8988T (cell line): ENCODE results near the gene SZRD1.
"Not testable (repeated sequence)": the region's sequence is repeated elsewhere in the genome, so short reads cannot be mapped to it uniquely, and the experiment has no call there.

Experiments
- DNase-seq: peaks from one replicate; pipeline ENCODE4 v3.0.0; 2011

The SZRD1 gene

DNA sequence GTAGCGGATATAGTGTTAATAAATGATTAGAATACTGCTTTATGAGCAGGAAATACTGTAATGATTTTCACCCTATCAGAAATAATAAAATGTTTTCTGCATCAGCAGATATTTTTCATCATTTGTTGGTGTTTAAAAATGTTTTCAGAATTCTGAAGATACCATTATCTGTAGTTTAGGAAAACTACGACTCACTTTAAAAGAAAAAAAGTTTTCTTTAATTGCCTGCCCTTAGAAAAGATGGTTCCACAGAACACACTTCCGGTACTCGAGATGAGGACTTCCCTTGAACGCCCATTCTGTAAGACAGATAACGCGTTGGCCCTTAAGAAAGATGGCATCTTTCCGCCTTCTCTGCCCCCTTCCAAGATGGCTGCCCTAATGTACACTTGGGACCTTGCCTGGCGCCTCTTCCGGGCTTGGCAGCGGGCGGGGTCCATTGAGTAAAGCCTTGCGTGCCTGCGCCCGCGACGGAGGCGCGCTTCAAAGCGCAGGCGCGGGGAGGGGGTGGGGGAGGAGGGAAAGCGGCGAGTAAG, at the start of gene SZRD1:
TSS of gene SZRD1 (plus strand) at position 521 of the 536 bp plus-strand sequence. CDS start 16 bp downstream, outside the sequence.
- peak; percentile 62 for DNase-seq

DNA sequence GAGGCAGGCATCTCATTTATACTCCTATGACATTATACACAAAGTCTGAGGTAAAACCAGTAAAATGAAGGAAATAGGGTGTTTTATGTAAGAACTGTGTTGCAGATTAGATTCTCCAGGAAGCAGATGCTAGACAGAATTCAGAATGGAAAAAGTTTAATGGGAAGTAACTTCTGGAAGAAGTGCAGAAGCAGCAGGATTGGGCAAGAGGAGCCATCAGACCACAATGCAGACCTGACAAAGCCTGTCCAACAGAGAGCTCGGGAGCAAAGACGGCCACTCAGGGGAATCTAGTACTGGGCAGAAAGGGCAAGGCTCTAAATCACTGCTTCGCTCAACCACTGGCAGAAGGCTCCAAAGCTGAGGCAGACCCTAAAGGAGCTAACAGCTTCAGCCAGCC, 48.5 kb upstream of the SZRD1 start:
- DNase-seq = no peak

- no peak for DNase-seq
These were observed 45.7 kb upstream of the SZRD1 start for GRCh38 chr1:16321176-16321867.

DNA sequence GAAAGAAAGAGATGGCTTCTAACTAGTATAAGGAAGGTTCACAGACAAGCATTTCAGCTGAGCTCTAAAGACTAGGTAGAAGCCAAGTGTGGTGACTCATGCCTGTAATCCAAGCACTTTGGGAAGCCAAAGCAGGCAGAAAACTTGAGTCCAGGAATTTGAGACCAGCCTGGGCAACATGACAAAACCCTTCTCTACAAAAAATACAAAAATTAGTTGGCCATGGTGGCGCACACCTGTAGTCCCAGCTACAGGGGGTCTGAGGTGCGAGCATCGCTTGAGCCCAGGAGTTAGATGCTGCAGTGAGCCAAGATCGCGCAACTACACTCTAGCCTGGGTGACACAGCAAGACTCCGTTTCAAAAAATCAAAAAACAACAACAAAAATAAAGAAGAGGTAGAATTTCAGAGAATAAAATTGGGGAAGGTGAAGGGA, 42.6 kb upstream of the SZRD1 start:
- no peak for DNase-seq

- no peak for DNase-seq
These were observed 40.1 kb upstream of the SZRD1 start for GRCh38 chr1:16326833-16327404.

DNA sequence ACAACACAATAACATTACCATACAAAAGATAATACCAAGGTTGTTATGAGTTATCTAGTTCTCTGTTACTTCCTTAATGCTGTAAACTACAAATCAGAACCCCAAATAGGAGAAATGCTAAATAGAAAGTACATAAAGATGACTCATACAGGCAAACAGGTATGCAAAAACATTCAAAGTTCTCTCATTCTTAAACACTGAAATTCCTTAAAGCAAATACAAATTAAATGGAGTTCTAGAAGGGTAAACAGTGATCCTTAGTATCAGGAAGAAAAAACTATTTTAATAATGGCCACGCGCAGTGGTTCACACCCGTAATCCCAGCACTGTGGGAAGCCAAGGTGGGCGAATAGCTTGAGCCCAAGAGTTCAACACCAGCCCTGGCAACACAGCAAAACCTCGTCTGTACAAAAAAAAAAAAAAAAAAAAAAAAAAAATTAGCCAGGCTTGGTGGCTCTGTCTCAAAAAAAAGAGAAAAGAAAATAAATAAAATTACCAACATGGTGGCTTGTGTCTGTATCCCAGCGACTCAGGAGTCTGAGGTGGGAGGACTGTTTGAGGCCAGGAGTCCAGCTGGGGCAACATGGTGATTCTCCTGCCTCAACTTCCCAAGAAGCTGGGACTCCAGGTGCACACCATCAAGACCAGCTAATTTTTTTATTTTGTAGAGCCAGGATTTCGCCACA, 32.2 kb upstream of the SZRD1 start:
- DNase-seq = no peak

- DNase-seq = no peak
These were observed 28.1 kb upstream of the SZRD1 start for GRCh38 chr1:16338961-16339360.

DNA sequence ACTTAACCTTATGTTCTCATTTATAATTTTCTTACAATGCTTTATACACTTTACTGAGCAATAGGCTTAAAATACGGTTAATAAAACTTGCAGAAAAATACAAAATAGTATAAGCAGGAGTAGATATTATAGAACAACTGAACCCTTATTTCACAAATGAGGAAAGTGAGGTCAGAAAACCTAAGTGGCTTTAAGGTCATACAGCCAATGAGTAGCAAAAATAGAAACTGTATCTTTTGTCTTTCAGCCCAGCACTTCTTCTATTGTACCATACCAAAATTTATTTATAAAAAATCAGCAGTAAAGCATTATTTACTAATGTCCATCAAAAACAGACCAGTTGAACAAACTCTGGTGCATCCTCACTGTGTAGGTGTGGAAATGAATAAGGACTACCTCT, 26.4 kb upstream of the SZRD1 start:
- DNase-seq = no peak

- DNase-seq = no peak
These were observed 24.5 kb upstream of the SZRD1 start for GRCh38 chr1:16342331-16343062.

GRCh38 chr1:16343276-16343675, 23.8 kb upstream of the SZRD1 start:
- DNase-seq = not testable (repeated sequence)

GRCh38 chr1:16348414-16349182, 18.4 kb upstream of the SZRD1 start:
- no peak for DNase-seq

- DNase-seq = no peak
These were observed 17.1 kb upstream of the SZRD1 start for GRCh38 chr1:16349847-16350406.

DNA sequence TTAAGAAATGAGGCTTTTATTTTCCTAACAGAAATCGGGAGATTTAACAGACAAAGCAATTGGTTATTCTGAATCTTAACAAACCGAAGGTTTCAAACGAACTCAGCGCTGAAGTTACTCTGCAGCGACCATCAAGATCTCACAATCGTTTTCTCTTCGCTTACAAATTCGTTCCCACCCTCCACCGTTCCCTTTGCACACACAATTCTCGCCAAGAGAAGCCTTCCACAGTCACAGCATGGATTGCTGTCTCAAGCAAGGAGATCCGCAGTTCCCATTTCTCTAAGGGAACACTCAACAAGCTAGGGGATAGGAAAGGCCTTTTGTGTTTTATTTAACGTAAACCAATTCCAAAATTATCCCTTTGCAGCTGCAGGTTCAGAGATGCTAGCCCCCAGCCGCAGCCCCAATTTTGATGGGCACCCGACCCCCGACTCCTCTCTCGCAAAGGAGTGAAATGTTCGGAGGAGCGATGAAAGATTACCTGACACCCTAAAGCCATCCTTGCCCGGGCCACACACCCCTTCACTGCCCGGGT, 15.5 kb upstream of the SZRD1 start:
- DNase-seq = no peak

- DNase-seq = peak; percentile 66
These were observed 14.8 kb upstream of the SZRD1 start, which contains the start of gene FBXO42 for GRCh38 chr1:16351994-16352841. Gene FBXO42 (minus strand): TSS chr1:16352480. CDS start chr1:16315418, 37,062 bp downstream.

- DNase-seq = no peak
These were observed 14.1 kb upstream of the SZRD1 start for GRCh38 chr1:16352842-16353535.

DNA sequence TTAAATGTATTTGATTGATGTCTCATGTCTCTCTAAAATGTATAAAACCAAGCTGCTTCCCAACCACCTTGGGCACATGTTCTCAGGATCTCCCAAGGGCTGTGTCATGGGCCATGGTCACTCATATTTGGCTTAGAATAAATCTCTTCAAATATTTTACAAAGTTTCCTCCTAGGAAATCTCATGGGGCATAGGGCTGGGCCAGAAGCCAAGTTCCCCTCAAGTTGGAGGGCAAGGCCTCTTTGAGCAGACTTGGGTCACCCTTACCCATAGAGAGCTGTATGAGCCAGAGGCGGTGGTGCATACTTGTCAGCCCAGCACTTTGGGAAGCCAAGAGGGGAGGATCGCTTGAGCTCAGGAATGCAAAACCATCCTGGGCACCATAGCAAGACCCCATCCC, 12.4 kb upstream of the SZRD1 start:
- no peak for DNase-seq

DNA sequence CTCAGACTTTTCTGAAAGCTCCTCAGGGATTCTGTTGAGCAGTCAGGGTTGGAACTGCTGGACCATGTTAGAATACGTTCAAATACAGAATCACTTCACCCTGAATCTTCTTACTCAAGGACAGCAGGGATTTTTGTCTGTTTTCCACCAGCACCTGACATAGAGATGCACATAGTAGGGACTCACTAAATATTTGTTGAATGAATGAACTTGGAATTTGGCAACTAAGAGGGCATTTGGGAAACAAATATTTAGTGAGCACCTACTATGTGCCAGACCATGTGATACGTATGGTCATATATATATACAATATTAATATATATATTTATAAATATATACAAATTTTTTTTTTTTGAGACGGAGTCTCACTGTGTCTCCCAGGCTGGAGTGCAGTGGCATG, 10.2 kb upstream of the SZRD1 start:
- DNase-seq = no peak

DNA sequence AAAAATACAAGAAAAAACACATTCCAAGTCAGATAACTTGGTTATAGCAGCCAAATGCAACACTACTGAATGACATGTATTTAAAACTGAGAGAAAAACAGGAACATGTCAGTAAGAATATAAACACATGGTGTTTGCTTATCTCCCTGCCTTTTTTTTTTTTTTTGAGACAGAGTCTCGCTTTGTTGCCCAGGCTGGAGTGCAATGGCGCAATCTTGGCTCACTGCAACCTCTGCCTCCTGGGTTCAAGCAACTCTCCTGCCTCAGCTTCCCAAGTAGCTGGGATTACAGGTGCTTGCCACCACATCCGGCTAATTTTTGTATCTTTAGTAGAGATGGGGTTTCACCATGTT, 1.9 kb upstream of the SZRD1 start:
- DNase-seq = not testable (repeated sequence)

DNA sequence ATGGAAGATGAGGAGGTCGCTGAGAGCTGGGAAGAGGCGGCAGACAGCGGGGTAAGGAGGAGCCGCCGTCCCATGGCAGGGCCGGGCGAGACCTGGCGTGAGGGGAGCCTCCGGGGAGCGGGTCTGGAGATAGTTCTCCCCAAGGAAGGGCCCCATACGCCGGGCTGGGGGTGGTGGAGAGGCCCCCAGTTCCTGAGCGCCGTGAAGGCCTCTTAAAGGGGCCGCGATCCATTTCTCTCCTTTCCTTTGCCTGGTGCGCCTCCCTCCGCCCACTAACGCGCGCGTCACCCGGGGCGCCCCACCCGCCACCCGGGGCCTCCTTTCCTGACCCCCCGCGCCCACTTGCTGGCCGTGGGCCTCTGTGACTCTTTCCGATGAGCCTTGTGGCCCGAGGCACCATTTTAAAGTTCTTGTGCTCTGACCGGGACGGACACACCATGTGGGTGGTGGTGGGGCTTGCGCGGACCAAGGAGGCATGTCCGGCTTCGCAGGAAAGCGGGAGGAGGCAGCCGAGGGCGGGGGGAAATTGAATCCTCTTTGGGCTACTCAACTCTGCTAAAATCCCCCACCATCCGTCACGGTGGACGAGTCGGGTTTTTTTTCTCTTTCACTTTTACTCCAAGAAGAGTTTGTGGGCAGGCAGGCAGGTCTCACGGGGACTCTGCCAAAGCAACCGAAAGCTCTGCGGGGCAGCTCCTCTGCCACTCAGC, 371 bp downstream of the SZRD1 start:
- DNase-seq = peak; percentile 39
